ENCODE measurements around the gene ADAM8. TPM values are rescaled to one million over a fixed set of nuclear protein-coding genes. Genes with fewer than 3 reads are reported as not detected.
A peak's percentile ranks its signal among the peaks of the same experiment; 100 is the strongest.
"Not testable (repeated sequence)": the region's sequence is repeated elsewhere in the genome, so short reads cannot be mapped to it uniquely, and the experiment has no call there.

ADAM8 gene
- total RNA-seq, 4 donors from 2014 or later: 2.7 to 11.3 (median 6.4) TPM

DNA sequence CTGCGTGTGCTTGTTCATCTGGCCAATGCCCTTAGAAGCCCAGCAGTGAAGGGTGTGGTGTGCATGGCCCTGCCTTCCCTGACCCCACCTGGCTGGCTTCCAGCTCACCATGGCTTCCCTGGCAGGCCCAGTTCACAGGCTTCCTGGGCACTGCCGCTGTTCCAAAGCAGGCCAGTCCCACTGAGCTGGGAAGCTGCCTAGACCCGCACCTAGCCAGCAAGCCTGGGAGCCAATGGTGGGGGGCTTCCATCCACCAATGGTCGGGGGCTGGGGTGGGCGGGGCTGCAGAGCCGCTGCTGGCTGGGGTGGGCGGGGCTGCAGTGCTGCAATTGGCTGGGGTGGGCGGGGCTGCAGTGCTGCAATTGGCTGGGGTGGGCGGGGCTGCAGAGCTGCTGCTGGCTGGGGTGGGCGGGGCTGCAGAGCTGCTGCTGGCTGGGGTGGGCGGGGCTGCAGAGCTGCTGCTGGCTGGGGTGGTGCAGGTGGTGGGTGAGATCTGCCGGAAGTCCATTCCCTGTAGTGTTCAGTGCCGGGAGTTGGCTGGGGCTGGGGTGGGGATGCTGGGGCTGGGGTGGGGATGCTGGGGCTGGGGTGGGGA, 47.6 kb upstream of the ADAM8 start:
- DNase-seq (ENCODE audit: low spot score in 2 of 2): no peak
- 5 to 6% methylated on average over 4 to 6 of the region's 13 CpGs for WGBS, 2 donors
- Histone ChIP-seq H3K36me3 (no peaks in the 10 kb centered on the region), H3K4me1 (peaks cover 0 to 31% (median 17%) of the 10 kb centered on the region in 4 donors), H3K27me3 (peaks cover 0 to 73% of the 10 kb centered on the region in 2 donors), H3K27ac (no peak overlapping the region), H3K9me3 (no peaks in the 10 kb centered on the region), H3K4me3 (peak overlapping the region in 2 of 4 donors; percentile 18 to 50)
- TF ChIP-seq, protein P1, sequence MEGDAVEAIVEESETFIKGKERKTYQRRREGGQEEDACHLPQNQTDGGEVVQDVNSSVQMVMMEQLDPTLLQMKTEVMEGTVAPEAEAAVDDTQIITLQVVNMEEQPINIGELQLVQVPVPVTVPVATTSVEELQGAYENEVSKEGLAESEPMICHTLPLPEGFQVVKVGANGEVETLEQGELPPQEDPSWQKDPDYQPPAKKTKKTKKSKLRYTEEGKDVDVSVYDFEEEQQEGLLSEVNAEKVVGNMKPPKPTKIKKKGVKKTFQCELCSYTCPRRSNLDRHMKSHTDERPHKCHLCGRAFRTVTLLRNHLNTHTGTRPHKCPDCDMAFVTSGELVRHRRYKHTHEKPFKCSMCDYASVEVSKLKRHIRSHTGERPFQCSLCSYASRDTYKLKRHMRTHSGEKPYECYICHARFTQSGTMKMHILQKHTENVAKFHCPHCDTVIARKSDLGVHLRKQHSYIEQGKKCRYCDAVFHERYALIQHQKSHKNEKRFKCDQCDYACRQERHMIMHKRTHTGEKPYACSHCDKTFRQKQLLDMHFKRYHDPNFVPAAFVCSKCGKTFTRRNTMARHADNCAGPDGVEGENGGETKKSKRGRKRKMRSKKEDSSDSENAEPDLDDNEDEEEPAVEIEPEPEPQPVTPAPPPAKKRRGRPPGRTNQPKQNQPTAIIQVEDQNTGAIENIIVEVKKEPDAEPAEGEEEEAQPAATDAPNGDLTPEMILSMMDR (IDR thresholded peaks at IDR 0.05): no peak
- TF ChIP-seq EP300 (IDR thresholded peaks at IDR 0.05) (no peak), POLR2A (IDR thresholded peaks at IDR 0.05) (no peak)

DNA sequence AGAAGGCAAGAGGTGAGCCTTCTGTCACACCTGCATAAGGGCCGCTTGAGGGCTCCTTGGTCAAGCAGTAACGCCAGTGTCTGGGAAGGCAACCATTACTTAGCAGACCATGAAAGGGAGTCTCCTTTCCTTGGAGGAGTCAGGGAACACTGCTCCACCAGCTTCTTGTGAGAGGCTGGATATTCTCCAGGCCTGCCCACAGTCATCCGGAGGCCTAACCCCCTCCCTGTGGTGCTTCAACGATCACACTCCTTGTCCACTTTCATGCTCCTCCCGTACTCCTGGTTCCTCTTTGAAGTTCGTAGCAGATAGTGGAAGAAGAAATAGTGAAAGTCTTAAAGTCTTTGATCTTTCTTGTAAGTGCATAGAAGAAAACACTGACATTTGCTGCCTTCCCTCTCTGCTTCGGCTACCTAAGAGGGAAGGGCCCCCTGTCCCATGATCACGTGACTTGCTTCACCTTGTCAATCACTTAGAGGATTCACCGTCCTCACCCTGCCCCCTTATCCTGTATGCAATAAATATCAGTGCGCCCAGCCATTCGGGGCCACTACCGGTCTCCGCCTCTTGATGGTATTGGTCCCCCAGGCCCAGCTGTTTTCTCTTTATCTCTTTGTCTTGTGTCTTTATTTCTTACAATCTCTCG, 45.5 kb upstream of the ADAM8 start:
- not testable (repeated sequence) for DNase-seq (ENCODE audit: low spot score in 2 of 2); H3K36me3 ChIP-seq; H3K9me3 ChIP-seq; H3K27ac ChIP-seq; H3K4me3 ChIP-seq
- peaks cover 0 to 62% of the 10 kb centered on the region in 2 donors for H3K27me3 ChIP-seq
- 73 to 74% methylated on average over 13 of the region's 14 CpGs for WGBS, 2 donors
- H3K4me1 ChIP-seq: peaks cover 0 to 39% (median 17%) of the 10 kb centered on the region in 4 donors

DNA sequence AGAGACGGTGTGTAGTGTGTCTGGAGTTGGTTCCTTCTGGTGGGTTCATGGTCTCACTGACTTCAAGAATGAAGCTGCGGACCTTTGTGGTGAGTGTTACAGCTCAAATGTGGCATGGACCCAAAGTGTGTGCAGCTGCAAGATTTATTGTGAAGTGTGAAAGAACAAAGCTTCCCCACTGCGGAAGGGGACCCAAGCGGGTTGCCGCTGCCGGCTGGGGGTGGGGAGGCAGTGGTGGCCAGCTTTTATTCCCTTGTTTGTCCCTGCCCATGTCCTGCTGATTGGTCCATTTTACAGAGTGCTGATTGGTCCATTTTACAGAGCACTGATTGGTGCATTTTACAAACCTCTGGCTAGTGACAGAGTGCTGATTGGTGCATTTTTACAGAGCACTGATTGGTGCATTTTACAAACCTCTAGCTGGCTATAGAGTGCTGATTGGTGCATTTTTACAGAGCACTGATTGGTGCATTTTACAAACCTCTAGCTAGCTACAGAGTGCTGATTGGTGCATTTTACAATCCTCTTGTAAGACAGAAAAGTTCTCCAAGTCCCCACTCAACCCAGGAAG, 44.3 kb upstream of the ADAM8 start:
- H3K36me3 ChIP-seq; H3K4me3 ChIP-seq; H3K9me3 ChIP-seq; H3K27ac ChIP-seq; DNase-seq (ENCODE audit: low spot score in 2 of 2): not testable (repeated sequence)
- 82 to 93% methylated on average over 6 of the region's 6 CpGs for WGBS, 2 donors
- peaks cover 0 to 50% of the 10 kb centered on the region in 2 donors for H3K27me3 ChIP-seq
- peaks cover 0 to 30% (median 12%) of the 10 kb centered on the region in 4 donors for H3K4me1 ChIP-seq

DNA sequence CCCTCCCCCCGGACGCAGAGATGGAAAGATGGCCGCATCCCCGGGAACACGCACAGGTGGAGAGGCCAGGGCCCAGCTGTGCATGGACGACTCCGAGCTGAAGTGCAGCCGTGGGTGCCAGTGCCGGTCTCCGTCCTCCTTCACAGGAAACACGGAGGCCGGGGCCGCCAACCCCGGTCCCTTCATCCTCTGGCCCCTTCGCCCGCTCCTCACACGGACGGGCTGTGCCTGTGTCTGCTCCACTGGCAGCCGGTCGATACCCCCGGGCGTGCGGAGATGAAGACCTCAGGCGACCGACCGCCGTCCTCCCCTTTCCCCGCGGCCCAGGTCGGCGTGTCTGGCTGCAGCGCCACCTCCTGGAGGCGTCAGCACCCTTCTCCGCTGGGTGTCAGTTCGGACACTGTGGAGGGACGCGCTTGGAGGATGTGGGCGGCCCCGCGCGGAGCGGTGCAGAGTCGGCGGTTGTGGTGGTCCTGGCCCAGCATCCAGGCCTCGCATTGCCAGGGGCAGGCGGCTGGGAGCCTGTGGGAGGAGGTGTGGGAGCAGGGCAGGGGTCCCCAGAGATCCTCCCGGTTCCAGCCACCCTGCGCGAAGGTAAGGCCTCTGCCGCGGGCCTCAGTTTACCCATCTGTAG, 41.9 kb upstream of the ADAM8 start:
- Histone ChIP-seq H3K4me3 (peak overlapping the region in 2 of 4 donors; percentile 16 to 29), H3K9me3 (no peaks in the 10 kb centered on the region), H3K4me1 (peaks cover 0 to 13% (median 0%) of the 10 kb centered on the region in 4 donors), H3K27ac (no peak overlapping the region), H3K36me3 (no peaks in the 10 kb centered on the region), H3K27me3 (peaks cover 0 to 30% of the 10 kb centered on the region in 2 donors)
- 11 to 18% methylated on average over 20 to 34 of the region's 51 CpGs for WGBS, 2 donors
- TF ChIP-seq, protein P1 (IDR thresholded peaks at IDR 0.05): peak; percentile 48 to 69 (median 62)
- TF ChIP-seq EP300 (IDR thresholded peaks at IDR 0.05): no peak
- no peak for TF ChIP-seq POLR2A (IDR thresholded peaks at IDR 0.05)
- DNase-seq (ENCODE audit: low spot score in 2 of 2): no peak

DNA sequence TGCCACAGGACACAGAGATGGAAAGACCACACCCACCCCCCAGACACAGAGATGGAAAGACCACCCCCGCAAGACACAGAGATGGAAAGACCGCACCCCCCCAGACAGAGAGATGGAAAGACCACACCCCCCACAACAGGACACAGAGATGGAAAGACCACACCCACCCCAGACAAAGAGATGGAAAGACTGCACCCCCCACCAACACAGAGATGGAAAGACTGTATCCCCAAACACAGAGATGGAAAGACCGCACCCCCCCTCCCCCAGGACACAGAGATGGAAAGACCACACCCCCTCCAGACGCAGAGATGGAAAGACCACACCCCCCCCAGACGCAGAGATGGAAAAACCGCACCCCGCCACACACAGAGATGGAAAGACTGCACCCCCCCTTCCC, 40.1 kb upstream of the ADAM8 start:
- H3K9me3 ChIP-seq: no peaks in the 10 kb centered on the region
- H3K36me3 ChIP-seq: peaks cover 0 to 16% (median 9%) of the 10 kb centered on the region in 3 donors
- peaks cover 0 to 13% (median 0%) of the 10 kb centered on the region in 4 donors for H3K4me1 ChIP-seq
- DNase-seq (ENCODE audit: low spot score in 2 of 2): no peak
- peaks cover 0 to 30% of the 10 kb centered on the region in 2 donors for H3K27me3 ChIP-seq
- WGBS, 2 donors: 84 to 86% methylated on average over 7 of the region's 7 CpGs
- no peak for TF ChIP-seq POLR2A (IDR thresholded peaks at IDR 0.05)
- TF ChIP-seq, protein P1 (IDR thresholded peaks at IDR 0.05): no peak
- no peak for TF ChIP-seq EP300 (IDR thresholded peaks at IDR 0.05)
- no peak overlapping the region for H3K4me3 ChIP-seq
- no peak overlapping the region for H3K27ac ChIP-seq

DNA sequence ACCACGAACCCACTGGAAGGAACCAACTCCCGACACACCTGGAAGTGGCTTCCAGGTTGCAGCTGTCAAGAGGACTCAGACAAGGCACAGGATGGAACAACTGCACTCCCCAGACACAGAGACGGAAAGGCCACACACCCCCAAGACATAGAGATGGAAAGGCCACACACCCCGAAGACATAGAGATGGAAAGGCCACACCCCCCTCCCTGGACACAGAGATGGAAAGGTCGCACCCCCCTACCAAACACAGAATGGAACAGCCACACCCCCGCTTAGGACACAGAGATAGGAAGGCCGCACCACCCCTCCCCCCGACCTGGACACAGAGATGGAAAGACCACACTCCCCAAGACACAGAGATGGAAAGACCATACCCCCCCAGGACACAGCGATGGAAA, 39.6 kb upstream of the ADAM8 start:
- 87 to 93% methylated on average over 6 to 8 of the region's 9 CpGs for WGBS, 2 donors
- no peak for DNase-seq (ENCODE audit: low spot score in 2 of 2)
- Histone ChIP-seq H3K36me3 (peaks cover 0 to 20% (median 10%) of the 10 kb centered on the region in 3 donors), H3K27ac (no peak overlapping the region), H3K4me3 (no peak overlapping the region), H3K27me3 (peaks cover 0 to 29% of the 10 kb centered on the region in 2 donors), H3K4me1 (peaks cover 0 to 13% (median 0%) of the 10 kb centered on the region in 4 donors), H3K9me3 (no peaks in the 10 kb centered on the region)
- no peak for TF ChIP-seq EP300 (IDR thresholded peaks at IDR 0.05)
- TF ChIP-seq POLR2A (IDR thresholded peaks at IDR 0.05): no peak
- TF ChIP-seq, protein P1 (IDR thresholded peaks at IDR 0.05): no peak

All from tibial nerve (tissue), 4 donors.